HEK293T (cell line): Measurements from ENCODE around the gene C1R.

Experiments
- FOXM1 ChIP-seq: fragments of 450-650 bp; IDR thresholded peaks from 2 replicates; pipeline ENCODE4 v1.6.1; 2017; ENCODE audit warnings: mild to moderate bottlenecking, borderline replicate concordance
- HDGF ChIP-seq: fragments of 450-650 bp; IDR thresholded peaks from 2 replicates; pipeline ENCODE4 v1.6.1; 2017; ENCODE audit warnings: antibody characterized with exemption, borderline replicate concordance

- TF ChIP-seq FOXM1 (no peak), HDGF (no peak)
These were observed 1.8 kb downstream of the C1R start for GRCh38 chr12:7090222-7090998.
